Liver (tissue), 9 donors: ENCODE data around the gene EFNA3. TPM values are rescaled to one million over a fixed set of nuclear protein-coding genes. Genes with fewer than 3 reads are reported as not detected.

Experiments used
- DNase-seq: peaks from one replicate; pipeline ENCODE4 v3.0.0-alpha.2; 2017; ENCODE audit warnings: low spot score
- H3K27ac ChIP-seq, 2 donors: one replicate each; pipeline ENCODE4 v1.7.0; 2013; ENCODE audit warnings: inconsistent platforms in 2 of 2, low read length in 2 of 2, control low read depth in 1 of 2, low read depth in 1 of 2, mild to moderate bottlenecking in 1 of 2
- H3K27me3 ChIP-seq, 4 donors: one replicate each; pipeline versions ENCODE4 v1.6.1 to v1.7.0; 2013; ENCODE audit warnings: low read length in 3 of 4, inconsistent platforms in 1 of 4, mild to moderate bottlenecking in 1 of 4, moderate library complexity in 1 of 4; ENCODE audit not compliant: control insufficient read depth in 4 of 4, insufficient read depth in 4 of 4
- H3K36me3 ChIP-seq, 4 donors: one replicate each; pipeline versions ENCODE4 v1.6.1 to v1.7.0; 2013; ENCODE audit warnings: low read length in 3 of 4, mild to moderate bottlenecking in 3 of 4, low read depth in 1 of 4, moderate library complexity in 1 of 4; ENCODE audit not compliant: control insufficient read depth in 4 of 4, insufficient read depth in 3 of 4
- H3K4me1 ChIP-seq, 4 donors: one replicate each; pipeline versions ENCODE4 v1.6.1 to v1.7.0; 2013; ENCODE audit warnings: low read length in 3 of 4, mild to moderate bottlenecking in 3 of 4, moderate library complexity in 1 of 4; ENCODE audit not compliant: control insufficient read depth in 4 of 4, insufficient read depth in 4 of 4
- H3K4me3 ChIP-seq, 3 donors: one replicate each; pipeline versions ENCODE4 v1.6.1 to v1.7.0; 2013; ENCODE audit warnings: low read length in 3 of 3, control low read depth in 1 of 3, low read depth in 1 of 3, mild to moderate bottlenecking in 1 of 3
- H3K9ac ChIP-seq, 2 donors: one replicate each; pipeline ENCODE4 v1.7.0; 2013; ENCODE audit warnings: low read length in 2 of 2, mild to moderate bottlenecking in 2 of 2, moderate library complexity in 2 of 2, control low read depth in 1 of 2, low read depth in 1 of 2
- H3K9me3 ChIP-seq, 4 donors: one replicate each; pipeline versions ENCODE4 v1.6.1 to v1.7.0; 2013; ENCODE audit warnings: low read length in 3 of 4; ENCODE audit not compliant: control insufficient read depth in 4 of 4
- EGR1 ChIP-seq, 2 donors: IDR thresholded peaks; 2 replicates each; pipeline ENCODE4 v1.6.1; 2016 to 2018; ENCODE audit warnings: antibody characterized with exemption in 2 of 2, low read depth in 2 of 2
- FOXA1 ChIP-seq: IDR thresholded peaks from 2 replicates; pipeline ENCODE4 v1.6.1; 2016; ENCODE audit warnings: antibody characterized with exemption
- MAX ChIP-seq: IDR thresholded peaks from 2 replicates; pipeline ENCODE4 v1.6.1; 2016; ENCODE audit warnings: antibody characterized with exemption
- NR2F2 ChIP-seq: IDR thresholded peaks from 2 replicates; pipeline ENCODE4 v1.6.1; 2016; ENCODE audit warnings: antibody characterized with exemption
- RAD21 ChIP-seq, 2 donors: IDR thresholded peaks; 2 replicates each; pipeline ENCODE4 v1.6.1; 2016; ENCODE audit warnings: antibody characterized with exemption in 2 of 2, mild to moderate bottlenecking in 2 of 2
- REST ChIP-seq: IDR thresholded peaks from 2 replicates; pipeline ENCODE4 v1.6.1; 2016; ENCODE audit warnings: antibody characterized with exemption, mild to moderate bottlenecking
- RXRA ChIP-seq, 2 donors: IDR thresholded peaks; 2 replicates each; pipeline ENCODE4 v1.6.1; 2017 to 2018; ENCODE audit warnings: antibody characterized with exemption in 2 of 2, mild to moderate bottlenecking in 1 of 2
- ZBTB33 ChIP-seq: IDR thresholded peaks from 2 replicates; pipeline ENCODE4 v1.6.1; 2016; ENCODE audit warnings: antibody characterized with exemption
- WGBS: extraction: QIAGEN DNeasy Blood & Tissue Kit; methylation state at CpG from one replicate; pipeline ENCODE4 v1.1.7; 2013; 5-methylcytosine and 5-hydroxymethylcytosine counted together
- polyA plus RNA-seq, 2 donors: library from polyadenylated mRNA; stranded (reverse) in 1 of 2; unstranded in 1 of 2; fragments of 200-250 nt in 1 of 2; fragments of >200 nt in 1 of 2; fragmentation: Nextera tagmentation in 1 of 2; extraction: Ambion mirVana in 1 of 2; gene quantifications; one replicate each; pipeline versions ENCODE4 v1.2.1 to v1.2.3, GENCODE V29; 2013 to 2015
- total RNA-seq, 2 donors: library from RNA; depleted of rRNA; stranded (reverse); fragments of >200 nt; gene quantifications; one replicate each; pipeline ENCODE4 v1.2.3, GENCODE V29; 2014
- donor health status: healthy.
- donor health status: healthy.
- donor health status: healthy.
- donor health status: healthy.
- donor health status: healthy.

Gene EFNA3
- total and polyA plus RNA-seq, 4 donors: 0.47 to 3.7 (median 1.1) TPM

- TF ChIP-seq REST: no peak
- TF ChIP-seq EGR1 (IDR thresholded peaks at IDR 0.05; ENCODE audit: low read depth in 2 of 2): no peak
Measured at GRCh38 chr1:155077758-155078445, 735 bp upstream of the EFNA3 start (continued).

GRCh38 chr1:155079210-155079486 lies 511 bp downstream of the EFNA3 start:
- 4% methylated on average over 10 of the region's 10 CpGs for WGBS
- DNase-seq: no peak
- no peaks in the 10 kb centered on the region for H3K36me3 ChIP-seq
- H3K27ac ChIP-seq: no peak overlapping the region
- H3K4me3 ChIP-seq: peak overlapping the region in 1 of 3 donors; percentile 40
- no peak overlapping the region for H3K9ac ChIP-seq
- TF ChIP-seq NR2F2 (no peak), MAX (no peak), FOXA1 (no peak), REST (no peak)
- H3K9me3 ChIP-seq: no peaks in the 10 kb centered on the region
- peaks cover 0 to 21% (median 8%) of the 10 kb centered on the region in 4 donors for H3K27me3 ChIP-seq
- H3K4me1 ChIP-seq: peaks cover 17 to 40% (median 34%) of the 10 kb centered on the region in 4 donors

DNA sequence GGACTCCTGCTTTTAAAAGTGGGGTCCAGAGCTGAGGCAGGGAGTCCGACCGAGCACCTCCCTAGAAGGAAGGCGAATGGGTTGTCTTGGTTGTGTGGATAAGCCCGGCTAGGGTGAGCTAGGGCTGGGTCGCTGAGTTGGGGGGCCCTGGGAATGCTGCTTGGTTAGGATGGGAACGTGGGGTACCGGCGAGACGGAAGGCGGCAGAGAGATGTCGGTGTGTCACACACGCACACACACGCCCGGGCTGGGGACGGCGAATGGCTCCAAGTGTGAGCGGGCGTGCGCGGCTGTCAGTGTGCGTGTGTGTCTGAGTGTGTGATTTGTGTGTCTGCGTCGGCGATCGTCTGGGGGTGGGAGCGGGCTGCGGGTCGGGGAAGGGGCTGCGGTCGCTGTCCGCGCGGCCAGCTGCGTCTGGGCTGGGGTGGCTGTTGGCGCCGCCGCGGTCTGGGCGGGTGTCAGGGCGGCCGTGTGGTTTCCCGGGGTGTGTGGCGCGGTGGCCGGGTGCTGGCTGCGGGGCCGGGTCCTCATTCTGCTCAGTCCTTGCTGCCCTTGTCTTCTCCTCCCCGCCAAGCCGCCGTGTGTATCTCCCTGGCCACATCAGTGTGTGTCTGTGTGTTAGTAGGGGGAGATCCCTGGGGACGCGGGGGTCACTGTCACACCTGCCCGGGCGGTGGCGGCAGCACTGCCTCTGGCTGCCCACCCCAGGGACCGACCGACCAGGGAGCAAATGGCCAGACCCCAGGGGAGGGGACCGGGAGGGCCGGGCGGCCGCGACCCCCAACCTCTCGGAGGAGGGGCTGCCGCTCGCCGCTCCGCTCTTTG lies 1.1 kb downstream of the EFNA3 start:
- Histone ChIP-seq H3K4me3 (peak overlapping the region in 1 of 3 donors; percentile 40), H3K36me3 (no peaks in the 10 kb centered on the region), H3K27ac (no peak overlapping the region), H3K9ac (no peak overlapping the region), H3K27me3 (peaks cover 0 to 21% (median 8%) of the 10 kb centered on the region in 4 donors), H3K9me3 (no peaks in the 10 kb centered on the region), H3K4me1 (peaks cover 21 to 45% (median 37%) of the 10 kb centered on the region in 4 donors)
- no peak for TF ChIP-seq RAD21 (IDR thresholded peaks at IDR 0.05)
- no peak for TF ChIP-seq EGR1 (IDR thresholded peaks at IDR 0.05; ENCODE audit: low read depth in 2 of 2)
- TF ChIP-seq MAX: no peak
- no peak for TF ChIP-seq REST
- TF ChIP-seq RXRA (IDR thresholded peaks at IDR 0.05): no peak
- no peak for TF ChIP-seq ZBTB33
- no peak for TF ChIP-seq NR2F2
- no peak for DNase-seq
- WGBS: 2% methylated on average over 67 of the region's 67 CpGs
